ENCODE data around the gene PRKAR1A. TPM values are rescaled to one million over a fixed set of nuclear protein-coding genes. Genes with fewer than 3 reads are reported as not detected.

The PRKAR1A gene
- total RNA-seq, 4 donors from 2014 or later = 245 to 286 (median 264) TPM

DNA sequence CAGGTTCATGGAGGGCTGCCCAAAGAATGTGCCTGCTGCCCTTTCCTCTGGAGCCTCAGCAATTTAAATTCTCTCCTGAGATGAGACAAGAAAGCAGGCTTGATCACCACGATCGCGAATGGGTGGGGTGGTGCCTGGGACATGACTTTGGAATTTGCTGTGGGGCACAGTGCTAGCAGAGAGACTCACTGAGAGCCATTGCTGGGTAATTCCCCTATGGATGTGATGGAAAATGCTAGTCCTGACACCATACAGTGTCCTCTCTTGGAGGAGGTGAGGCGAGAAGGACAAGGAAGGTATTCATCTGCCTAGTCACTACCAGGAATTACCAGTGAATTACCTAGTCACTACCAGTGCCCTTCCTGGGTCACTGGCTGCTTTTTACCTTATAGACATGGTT is 73.4 kb downstream of the PRKAR1A start:
- no peaks in the 10 kb centered on the region for H3K36me3 ChIP-seq
- no peak for TF ChIP-seq POLR2A (IDR thresholded peaks at IDR 0.05)
- no peak for DNase-seq (ENCODE audit: low spot score in 2 of 2)
- H3K9me3 ChIP-seq = no peaks in the 10 kb centered on the region
- no peaks in the 10 kb centered on the region for H3K27me3 ChIP-seq
- no peak overlapping the region for H3K27ac ChIP-seq
- WGBS = 57% methylated on average over 4 of the region's 4 CpGs
- H3K4me1 ChIP-seq = peaks cover 9% of the 10 kb centered on the region
- no peak overlapping the region for H3K4me3 ChIP-seq

DNA sequence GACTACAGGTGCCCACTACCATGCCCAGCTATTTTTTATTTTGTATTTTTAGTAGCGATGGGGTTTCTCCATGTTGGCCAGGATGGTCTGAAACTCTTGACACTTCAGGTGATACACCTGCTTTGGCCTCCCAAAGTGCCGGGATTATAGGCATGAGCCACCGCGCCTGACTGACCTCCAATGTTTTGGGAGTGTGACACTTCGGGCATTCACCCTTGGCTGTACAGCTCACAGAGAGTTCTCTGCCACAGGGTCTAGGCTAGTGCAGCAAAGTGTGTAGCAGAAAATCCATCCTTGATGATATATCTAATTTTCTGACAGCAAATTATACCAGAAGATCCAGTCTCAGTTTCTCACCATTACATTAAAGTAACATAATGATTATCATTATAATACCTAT is 74.8 kb downstream of the PRKAR1A start:
- no peaks in the 10 kb centered on the region for H3K9me3 ChIP-seq
- no peaks in the 10 kb centered on the region for H3K27me3 ChIP-seq
- peaks cover 8% of the 10 kb centered on the region for H3K4me1 ChIP-seq
- no peak overlapping the region for H3K27ac ChIP-seq
- no peak overlapping the region for H3K4me3 ChIP-seq
- DNase-seq (ENCODE audit: low spot score in 2 of 2) = no peak
- whole genome bisulfite sequencing = 97% methylated on average over 5 of the region's 5 CpGs
- H3K36me3 ChIP-seq = no peaks in the 10 kb centered on the region
- no peak for TF ChIP-seq POLR2AphosphoS5 (IDR thresholded peaks at IDR 0.05)
- no peak for TF ChIP-seq EP300 (IDR thresholded peaks at IDR 0.05)
- TF ChIP-seq, protein P1, sequence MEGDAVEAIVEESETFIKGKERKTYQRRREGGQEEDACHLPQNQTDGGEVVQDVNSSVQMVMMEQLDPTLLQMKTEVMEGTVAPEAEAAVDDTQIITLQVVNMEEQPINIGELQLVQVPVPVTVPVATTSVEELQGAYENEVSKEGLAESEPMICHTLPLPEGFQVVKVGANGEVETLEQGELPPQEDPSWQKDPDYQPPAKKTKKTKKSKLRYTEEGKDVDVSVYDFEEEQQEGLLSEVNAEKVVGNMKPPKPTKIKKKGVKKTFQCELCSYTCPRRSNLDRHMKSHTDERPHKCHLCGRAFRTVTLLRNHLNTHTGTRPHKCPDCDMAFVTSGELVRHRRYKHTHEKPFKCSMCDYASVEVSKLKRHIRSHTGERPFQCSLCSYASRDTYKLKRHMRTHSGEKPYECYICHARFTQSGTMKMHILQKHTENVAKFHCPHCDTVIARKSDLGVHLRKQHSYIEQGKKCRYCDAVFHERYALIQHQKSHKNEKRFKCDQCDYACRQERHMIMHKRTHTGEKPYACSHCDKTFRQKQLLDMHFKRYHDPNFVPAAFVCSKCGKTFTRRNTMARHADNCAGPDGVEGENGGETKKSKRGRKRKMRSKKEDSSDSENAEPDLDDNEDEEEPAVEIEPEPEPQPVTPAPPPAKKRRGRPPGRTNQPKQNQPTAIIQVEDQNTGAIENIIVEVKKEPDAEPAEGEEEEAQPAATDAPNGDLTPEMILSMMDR (IDR thresholded peaks at IDR 0.05) = no peak
- TF ChIP-seq POLR2A (IDR thresholded peaks at IDR 0.05) = no peak

DNA sequence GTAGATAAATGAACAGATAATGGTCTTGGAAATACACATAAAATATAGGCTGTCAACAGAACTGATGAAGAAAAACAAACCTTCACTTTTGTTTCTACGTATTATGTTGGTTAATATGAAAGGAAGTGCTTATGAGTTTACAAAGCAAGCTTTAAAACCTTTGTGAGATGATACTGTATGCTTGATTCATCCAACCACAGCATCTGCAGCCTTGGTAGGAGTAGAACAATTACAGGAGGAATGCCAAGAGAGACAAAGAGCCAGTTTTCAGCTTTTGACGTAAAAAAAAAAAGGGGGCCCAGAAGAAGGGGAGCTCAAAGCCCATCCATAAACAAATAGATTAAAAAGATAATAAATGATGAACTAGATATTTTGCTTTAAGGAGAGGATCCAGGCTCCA is 75.6 kb downstream of the PRKAR1A start:
- H3K27me3 ChIP-seq = no peaks in the 10 kb centered on the region
- no peak for DNase-seq (ENCODE audit: low spot score in 2 of 2)
- no peaks in the 10 kb centered on the region for H3K9me3 ChIP-seq
- H3K36me3 ChIP-seq = no peaks in the 10 kb centered on the region
- H3K4me3 ChIP-seq = no peak overlapping the region
- peaks cover 8% of the 10 kb centered on the region for H3K4me1 ChIP-seq
- no peak for TF ChIP-seq POLR2AphosphoS5 (IDR thresholded peaks at IDR 0.05)
- TF ChIP-seq EP300 (IDR thresholded peaks at IDR 0.05) = no peak
- TF ChIP-seq, protein P1 (IDR thresholded peaks at IDR 0.05) = no peak
- no peak for TF ChIP-seq POLR2A (IDR thresholded peaks at IDR 0.05)
- no peak overlapping the region for H3K27ac ChIP-seq
- WGBS = 72% methylated on average over 2 of the region's 2 CpGs

DNA sequence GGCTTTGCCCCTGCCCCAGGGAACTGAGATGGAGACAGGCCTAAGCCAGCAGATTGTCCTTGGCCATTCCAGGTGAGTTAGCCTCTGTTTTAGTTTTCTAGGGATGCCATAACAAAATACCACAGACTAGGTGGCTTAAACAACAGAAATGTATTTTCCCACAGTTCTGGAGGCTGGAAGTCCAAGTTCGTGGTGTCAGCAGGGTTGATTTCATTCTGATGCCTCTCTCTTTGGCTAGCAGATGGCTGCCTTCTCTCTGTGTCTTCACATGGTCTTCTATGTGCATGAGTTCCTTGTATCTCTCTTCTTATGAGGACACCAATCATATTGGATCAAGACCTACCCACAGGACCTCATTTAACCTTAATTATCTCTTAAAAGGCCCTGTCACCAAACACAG is 76.1 kb downstream of the PRKAR1A start:
- WGBS = 75% methylated on average over 1 of the region's 1 CpG
- DNase-seq (ENCODE audit: low spot score in 2 of 2) = no peak
- no peak overlapping the region for H3K27ac ChIP-seq
- H3K4me3 ChIP-seq = no peak overlapping the region
- TF ChIP-seq EP300 (IDR thresholded peaks at IDR 0.05) (no peak), POLR2AphosphoS5 (IDR thresholded peaks at IDR 0.05) (no peak), POLR2A (IDR thresholded peaks at IDR 0.05) (no peak)
- TF ChIP-seq, protein P1 (IDR thresholded peaks at IDR 0.05) = no peak
- H3K36me3 ChIP-seq = no peaks in the 10 kb centered on the region
- no peaks in the 10 kb centered on the region for H3K27me3 ChIP-seq
- no peaks in the 10 kb centered on the region for H3K9me3 ChIP-seq
- peaks cover 12% of the 10 kb centered on the region for H3K4me1 ChIP-seq

DNA sequence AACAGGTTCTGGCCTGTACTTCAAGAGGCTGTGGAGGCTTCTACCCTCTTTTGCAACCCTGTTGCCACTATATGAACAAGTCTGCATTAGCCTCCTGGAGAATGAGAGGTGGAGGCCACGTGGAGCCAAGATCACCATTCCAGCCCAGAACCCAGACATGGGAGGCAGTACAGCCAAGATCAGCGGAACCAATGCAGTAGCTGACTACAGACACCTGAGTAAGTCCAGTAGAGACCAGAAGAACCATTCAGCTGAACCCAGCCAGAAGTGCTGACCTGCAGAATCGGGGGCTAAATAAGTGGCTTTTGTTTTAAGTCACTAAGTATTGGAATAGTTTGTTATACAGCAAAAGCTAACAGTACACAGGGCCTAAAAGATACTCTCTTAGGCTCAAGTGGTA is 76.9 kb downstream of the PRKAR1A start:
- no peak for DNase-seq (ENCODE audit: low spot score in 2 of 2)
- Histone ChIP-seq H3K4me3 (no peak overlapping the region), H3K4me1 (peaks cover 16% of the 10 kb centered on the region), H3K36me3 (no peaks in the 10 kb centered on the region), H3K9me3 (no peaks in the 10 kb centered on the region), H3K27ac (no peak overlapping the region), H3K27me3 (no peaks in the 10 kb centered on the region)
- TF ChIP-seq, protein P1 (IDR thresholded peaks at IDR 0.05) = no peak
- no peak for TF ChIP-seq POLR2A (IDR thresholded peaks at IDR 0.05)
- TF ChIP-seq POLR2AphosphoS5 (IDR thresholded peaks at IDR 0.05) = no peak
- TF ChIP-seq EP300 (IDR thresholded peaks at IDR 0.05) = no peak
- 97% methylated on average over 3 of the region's 3 CpGs for WGBS

DNA sequence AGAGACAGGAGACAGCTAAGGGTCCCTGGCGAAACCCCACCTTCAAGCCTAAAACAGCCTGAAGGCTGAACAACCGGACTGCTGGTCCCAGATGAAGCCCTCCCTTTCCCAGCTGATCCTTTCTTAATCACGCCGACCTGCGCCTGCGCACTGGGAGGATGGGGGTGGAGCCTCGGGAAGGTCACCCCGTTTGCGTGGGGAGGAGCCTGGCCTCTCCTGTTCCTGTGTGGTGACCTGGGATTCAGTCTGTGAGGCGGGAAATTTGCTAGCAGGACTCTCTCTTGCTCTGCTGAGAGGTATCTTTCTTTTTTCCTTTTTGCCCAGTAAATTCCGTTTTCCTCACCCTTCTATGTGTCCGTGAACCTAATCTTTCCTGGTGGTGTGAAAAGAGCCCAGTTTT is 79.4 kb downstream of the PRKAR1A start:
- WGBS = 63% methylated on average over 12 of the region's 12 CpGs
- H3K27ac ChIP-seq = no peak overlapping the region
- H3K36me3 ChIP-seq = no peaks in the 10 kb centered on the region
- no peak for DNase-seq (ENCODE audit: low spot score in 2 of 2)
- no peaks in the 10 kb centered on the region for H3K9me3 ChIP-seq
- no peak overlapping the region for H3K4me3 ChIP-seq
- H3K4me1 ChIP-seq = peaks cover 33% of the 10 kb centered on the region
- no peaks in the 10 kb centered on the region for H3K27me3 ChIP-seq
- TF ChIP-seq POLR2AphosphoS5 (IDR thresholded peaks at IDR 0.05) (no peak), EP300 (IDR thresholded peaks at IDR 0.05) (no peak), POLR2A (IDR thresholded peaks at IDR 0.05) (no peak)
- TF ChIP-seq, protein P1 (IDR thresholded peaks at IDR 0.05) = no peak

Measured in suprapubic skin (tissue), 4 donors.